CD4-positive, alpha-beta T cell (primary cell): ENCODE data around the gene AHNAK. TPM values are rescaled to one million over a fixed set of nuclear protein-coding genes. Genes with fewer than 3 reads are reported as not detected.

ENCODE experiments used
- ATAC-seq: fragments of 200-7000 bp; cut with Tn5 transposase; one replicate; pipeline ENCODE4 v1.10.0; 2022; ENCODE audit warnings: mild to moderate bottlenecking; ENCODE audit not compliant: poor library complexity
- CTCF ChIA-PET: fragments of 350-600 bp; sonication (Branson Sonifier 250); formaldehyde crosslinking; loops from one replicate; lab custom pipeline; 2021; ENCODE audit warnings: antibody characterized with exemption, inconsistent platforms; lab: Charles Lee
- POLR2A ChIA-PET: fragments of 350-600 bp; sonication (Branson Sonifier 250); formaldehyde crosslinking; loops from one replicate; lab custom pipeline; 2021; ENCODE audit warnings: antibody characterized with exemption, inconsistent platforms; lab: Charles Lee
- DNase-seq, 14 experiments: peaks; one replicate each; pipeline ENCODE4 v3.0.0-alpha.2; 2013 to 2020; ENCODE audit warnings: mixed read lengths in 2 of 14
- H3K27ac ChIP-seq, 2 donors: one replicate each; pipeline versions ENCODE4 v1.5.1 to v1.7.0; 2013; ENCODE audit warnings: low read length in 2 of 2, low read depth in 1 of 2, mild to moderate bottlenecking in 1 of 2
- H3K27me3 ChIP-seq, 2 experiments: 1 replicate in 1 of 2; 2 replicates in 1 of 2; pipeline versions ENCODE4 v1.6.1 to v1.7.0; 2013; ENCODE audit warnings: low read length in 2 of 2, control low read depth in 1 of 2, mild to moderate bottlenecking in 1 of 2, moderate library complexity in 1 of 2; ENCODE audit not compliant: insufficient read depth in 2 of 2, control insufficient read depth in 1 of 2
- H3K36me3 ChIP-seq: one replicate; pipeline ENCODE4 v1.6.1; 2013; ENCODE audit warnings: low read length, control low read depth; ENCODE audit not compliant: insufficient read depth
- H3K4me1 ChIP-seq: one replicate; pipeline ENCODE4 v1.6.1; 2013; ENCODE audit warnings: low read length, control low read depth; ENCODE audit not compliant: insufficient read depth
- H3K4me3 ChIP-seq: one replicate; pipeline ENCODE4 v1.5.1; 2013; ENCODE audit warnings: mild to moderate bottlenecking, low read length, moderate library complexity
- H3K9me3 ChIP-seq, 2 experiments: 1 replicate in 1 of 2; 2 replicates in 1 of 2; pipeline versions ENCODE4 v1.6.1 to v1.7.0; 2013; ENCODE audit warnings: low read length in 2 of 2, mild to moderate bottlenecking in 2 of 2, control low read depth in 1 of 2, moderate library complexity in 1 of 2; ENCODE audit not compliant: control insufficient read depth in 1 of 2, insufficient read depth in 1 of 2
- H3K27ac Mint-ChIP-seq: one replicate; pipeline ENCODE4 v1.8.0; 2020; ENCODE audit warnings: mixed read lengths
- H3K27me3 Mint-ChIP-seq: one replicate; pipeline ENCODE4 v1.8.0; 2021; ENCODE audit warnings: mixed read lengths
- H3K36me3 Mint-ChIP-seq: one replicate; pipeline ENCODE4 v1.8.0; 2021; ENCODE audit warnings: low read depth, mixed read lengths
- H3K4me1 Mint-ChIP-seq: one replicate; pipeline ENCODE4 v1.8.0; 2021; ENCODE audit warnings: low read depth, mixed read lengths
- H3K4me3 Mint-ChIP-seq: one replicate; pipeline ENCODE4 v1.8.0; 2020; ENCODE audit warnings: mild to moderate bottlenecking, mixed read lengths
- H3K9me3 Mint-ChIP-seq: one replicate; pipeline ENCODE4 v1.8.0; 2020; ENCODE audit warnings: mixed read lengths
- intact Hi-C, 2 experiments: fragments of 100-400 bp; cut with DNase I in 1 of 2; cut with micrococcal nuclease in 1 of 2; formaldehyde crosslinking; loops; one replicate each; pipeline versions ENCODE4 v1.15.1 to v1.9.0; 2023 to 2025; cut with DNase I, micrococcal nuclease
- polyA plus RNA-seq, 2 donors: library from polyadenylated mRNA; unstranded; fragments of 120-200 nt; gene quantifications; one replicate each; pipeline ENCODE4 v1.2.1, GENCODE V29; 2013
- total RNA-seq, 174 experiments: library from RNA in 2 of 174; stranded (reverse) in 2 of 174; gene quantifications; one replicate each; pipeline ENCODE4 v1.2.3 and lab custom pipeline; 2021 to 2026
- TF ChIP-seq, protein P1 (sequence below): fragments of 200-600 bp; IDR thresholded peaks from one replicate; pipeline ENCODE4 v1.8.0; 2022; ENCODE audit warnings: antibody characterized with exemption, mild to moderate bottlenecking

Gene AHNAK, protein sequence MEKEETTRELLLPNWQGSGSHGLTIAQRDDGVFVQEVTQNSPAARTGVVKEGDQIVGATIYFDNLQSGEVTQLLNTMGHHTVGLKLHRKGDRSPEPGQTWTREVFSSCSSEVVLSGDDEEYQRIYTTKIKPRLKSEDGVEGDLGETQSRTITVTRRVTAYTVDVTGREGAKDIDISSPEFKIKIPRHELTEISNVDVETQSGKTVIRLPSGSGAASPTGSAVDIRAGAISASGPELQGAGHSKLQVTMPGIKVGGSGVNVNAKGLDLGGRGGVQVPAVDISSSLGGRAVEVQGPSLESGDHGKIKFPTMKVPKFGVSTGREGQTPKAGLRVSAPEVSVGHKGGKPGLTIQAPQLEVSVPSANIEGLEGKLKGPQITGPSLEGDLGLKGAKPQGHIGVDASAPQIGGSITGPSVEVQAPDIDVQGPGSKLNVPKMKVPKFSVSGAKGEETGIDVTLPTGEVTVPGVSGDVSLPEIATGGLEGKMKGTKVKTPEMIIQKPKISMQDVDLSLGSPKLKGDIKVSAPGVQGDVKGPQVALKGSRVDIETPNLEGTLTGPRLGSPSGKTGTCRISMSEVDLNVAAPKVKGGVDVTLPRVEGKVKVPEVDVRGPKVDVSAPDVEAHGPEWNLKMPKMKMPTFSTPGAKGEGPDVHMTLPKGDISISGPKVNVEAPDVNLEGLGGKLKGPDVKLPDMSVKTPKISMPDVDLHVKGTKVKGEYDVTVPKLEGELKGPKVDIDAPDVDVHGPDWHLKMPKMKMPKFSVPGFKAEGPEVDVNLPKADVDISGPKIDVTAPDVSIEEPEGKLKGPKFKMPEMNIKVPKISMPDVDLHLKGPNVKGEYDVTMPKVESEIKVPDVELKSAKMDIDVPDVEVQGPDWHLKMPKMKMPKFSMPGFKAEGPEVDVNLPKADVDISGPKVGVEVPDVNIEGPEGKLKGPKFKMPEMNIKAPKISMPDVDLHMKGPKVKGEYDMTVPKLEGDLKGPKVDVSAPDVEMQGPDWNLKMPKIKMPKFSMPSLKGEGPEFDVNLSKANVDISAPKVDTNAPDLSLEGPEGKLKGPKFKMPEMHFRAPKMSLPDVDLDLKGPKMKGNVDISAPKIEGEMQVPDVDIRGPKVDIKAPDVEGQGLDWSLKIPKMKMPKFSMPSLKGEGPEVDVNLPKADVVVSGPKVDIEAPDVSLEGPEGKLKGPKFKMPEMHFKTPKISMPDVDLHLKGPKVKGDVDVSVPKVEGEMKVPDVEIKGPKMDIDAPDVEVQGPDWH (N-terminal part only)
- total RNA-seq (100 to 1,000 TPM; 320 to 332 TPM), total RNA-seq (lab: John Stamatoyannopoulos, UW) (66.3 to 6,950 (median 1,792) reads per million in 172 experiments)
- 381 TPM for polyA plus RNA-seq (2013, experiment 1 of 2)
- 430 TPM for polyA plus RNA-seq (2013, experiment 2 of 2)

DNA sequence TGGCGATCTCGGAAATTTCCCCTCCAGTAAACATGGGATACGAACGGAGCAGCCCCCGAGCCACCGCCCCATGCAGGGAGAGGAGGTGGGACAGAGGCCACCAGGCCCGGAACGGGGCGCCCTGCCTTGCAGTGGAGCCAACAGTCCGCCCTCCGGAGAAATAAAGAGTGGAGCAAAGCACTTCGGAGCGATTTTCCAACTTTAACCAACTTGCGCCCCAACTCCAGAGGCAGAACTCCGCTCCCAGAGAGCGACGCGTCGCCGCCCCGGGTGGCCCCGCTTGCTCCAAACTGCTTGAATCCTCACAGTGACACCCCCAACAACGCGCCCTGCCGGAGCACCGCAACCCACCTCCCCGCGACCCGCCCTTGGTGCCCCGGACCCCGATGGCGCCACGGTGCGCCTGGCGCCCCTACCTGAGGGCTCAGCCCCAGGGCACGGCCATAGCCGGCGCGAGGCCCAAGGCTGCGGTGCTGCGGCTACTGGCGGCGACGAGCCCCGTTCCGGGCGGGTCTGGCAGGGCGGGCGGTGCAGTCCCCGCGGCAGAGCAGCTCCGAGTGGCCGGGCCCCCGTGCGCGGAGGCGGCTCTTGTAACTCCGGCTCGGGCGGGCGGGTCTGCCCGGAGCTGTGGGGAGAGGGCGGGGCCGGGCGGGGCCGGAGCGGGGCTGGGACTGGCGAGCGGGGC, at the start of gene AHNAK:
Gene AHNAK, minus strand, starts transcription at position 563 of the 685 bp plus-strand sequence. CDS start 10,708 bp downstream, outside the sequence.
- DNase-seq: peak; percentile 43 to 86 (median 65)
- peaks cover 9% of the 10 kb centered on the region for H3K36me3 ChIP-seq
- H3K9me3 ChIP-seq: no peaks in the 10 kb centered on the region
- TF ChIP-seq, protein P1, sequence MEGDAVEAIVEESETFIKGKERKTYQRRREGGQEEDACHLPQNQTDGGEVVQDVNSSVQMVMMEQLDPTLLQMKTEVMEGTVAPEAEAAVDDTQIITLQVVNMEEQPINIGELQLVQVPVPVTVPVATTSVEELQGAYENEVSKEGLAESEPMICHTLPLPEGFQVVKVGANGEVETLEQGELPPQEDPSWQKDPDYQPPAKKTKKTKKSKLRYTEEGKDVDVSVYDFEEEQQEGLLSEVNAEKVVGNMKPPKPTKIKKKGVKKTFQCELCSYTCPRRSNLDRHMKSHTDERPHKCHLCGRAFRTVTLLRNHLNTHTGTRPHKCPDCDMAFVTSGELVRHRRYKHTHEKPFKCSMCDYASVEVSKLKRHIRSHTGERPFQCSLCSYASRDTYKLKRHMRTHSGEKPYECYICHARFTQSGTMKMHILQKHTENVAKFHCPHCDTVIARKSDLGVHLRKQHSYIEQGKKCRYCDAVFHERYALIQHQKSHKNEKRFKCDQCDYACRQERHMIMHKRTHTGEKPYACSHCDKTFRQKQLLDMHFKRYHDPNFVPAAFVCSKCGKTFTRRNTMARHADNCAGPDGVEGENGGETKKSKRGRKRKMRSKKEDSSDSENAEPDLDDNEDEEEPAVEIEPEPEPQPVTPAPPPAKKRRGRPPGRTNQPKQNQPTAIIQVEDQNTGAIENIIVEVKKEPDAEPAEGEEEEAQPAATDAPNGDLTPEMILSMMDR: no peak
- ATAC-seq: peak; percentile 38
- peak within 1 kb of the TSS; percentile 97 for H3K4me3 ChIP-seq
- POLR2A ChIA-PET: interaction anchor here (0.7 to 6.3 kb wide), 7 partner anchors 9 to 295 kb away, joined by 3 to 122 read pairs (median 5); partner anchors contain the start of genes EEF1G and TUT1
- peaks cover 22% of the 10 kb centered on the region for H3K36me3 Mint-ChIP-seq
- H3K27me3 Mint-ChIP-seq: no peaks in the 10 kb centered on the region
- peaks cover 72% of the 10 kb centered on the region for H3K4me1 Mint-ChIP-seq
- no peaks in the 10 kb centered on the region for H3K9me3 Mint-ChIP-seq
- CTCF ChIA-PET: interaction anchor here (1.2 to 10.9 kb wide), 2 partner anchors 10 to 122 kb away, joined by 3 to 251 read pairs; no protein-coding TSS in a partner anchor
- peak within 1 kb of the TSS; percentile 90 for H3K27ac Mint-ChIP-seq
- peak within 1 kb of the TSS; percentile 99 for H3K4me3 Mint-ChIP-seq
- H3K27ac ChIP-seq: peak within 1 kb of the TSS; percentile 77 to 84
- intact Hi-C loops: loop anchor here (1.0 to 10.0 kb wide), 2 partner anchors 9 to 582 kb away; partner anchors contain the start of gene FTH1 (in 1 of the 2)
- no peaks in the 10 kb centered on the region for H3K27me3 ChIP-seq
- H3K4me1 ChIP-seq: peaks cover 80% of the 10 kb centered on the region

DNA sequence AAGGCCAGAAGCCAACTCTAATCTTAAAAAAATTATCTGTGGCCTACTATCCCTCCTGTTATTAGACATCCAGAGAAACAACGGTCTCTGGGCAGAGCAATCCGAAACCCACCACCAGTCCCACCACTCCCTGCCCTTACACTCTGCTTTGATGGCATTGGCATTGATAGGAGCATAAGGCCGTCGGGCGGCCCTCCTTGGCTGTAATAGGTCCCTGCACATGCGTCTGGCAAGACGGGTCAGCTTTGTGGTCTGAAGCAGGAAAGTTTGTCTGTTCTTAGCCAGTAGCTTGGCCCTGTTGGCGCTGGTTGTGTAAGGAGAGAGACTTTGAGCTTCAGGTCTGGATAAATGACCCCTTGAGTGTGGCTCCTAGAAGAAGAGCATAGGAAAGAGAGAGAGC, 48.5 kb upstream of the AHNAK start:
- ATAC-seq (no peak), DNase-seq (peak in 1 of 14 experiments; percentile 1)
- Mint-ChIP-seq H3K27me3 (no peaks in the 10 kb centered on the region), H3K36me3 (peaks cover 88% of the 10 kb centered on the region), H3K4me3 (no peak overlapping the region), H3K9me3 (no peaks in the 10 kb centered on the region), H3K27ac (peak overlapping the region; percentile 89), H3K4me1 (peaks cover 78% of the 10 kb centered on the region)
- TF ChIP-seq, protein P1: no peak
- ChIA-PET POLR2A (interaction anchor here (1.0 to 1.7 kb wide), 2 partner anchors 17 to 261 kb away, joined by 3 to 4 read pairs; no protein-coding TSS in a partner anchor), CTCF (interaction anchor here (1.3 kb wide), 1 partner anchor 99 kb away, joined by 8 read pairs; no protein-coding TSS in a partner anchor)
- peaks cover 70% of the 10 kb centered on the region for H3K4me1 ChIP-seq
- H3K27me3 ChIP-seq: no peaks in the 10 kb centered on the region
- H3K36me3 ChIP-seq: peaks cover 63% of the 10 kb centered on the region
- H3K27ac ChIP-seq: no peak overlapping the region
- intact Hi-C loops: loop anchor here in 1 of 2 experiments (5.0 kb wide), 1 partner anchor 267 kb away; no protein-coding TSS in a partner anchor
- H3K9me3 ChIP-seq: no peaks in the 10 kb centered on the region
- no peak overlapping the region for H3K4me3 ChIP-seq
